Uterus (tissue), 4 donors: Measurements from ENCODE around the gene FMNL2. TPM values are rescaled to one million over a fixed set of nuclear protein-coding genes. Genes with fewer than 3 reads are reported as not detected.

ENCODE experiments used
- DNase-seq, 2 donors: peaks; one replicate each; pipeline ENCODE4 v3.0.0-alpha.2; 2019 to 2020
- H3K27ac ChIP-seq, 2 donors: fragments of 200-600 bp; sonication (generic); 1 replicate in 1 of 2; 2 replicates in 1 of 2; pipeline ENCODE4 v1.5.1; 2016 to 2018
- H3K27me3 ChIP-seq, 2 donors: fragments of 200-600 bp; sonication (generic); one replicate each; pipeline ENCODE4 v1.5.1; 2018 to 2019; ENCODE audit warnings: control low read depth in 1 of 2
- H3K36me3 ChIP-seq, 2 donors: fragments of 200-600 bp; sonication (generic); one replicate each; pipeline ENCODE4 v1.5.1; 2019; ENCODE audit warnings: control low read depth in 1 of 2
- H3K4me1 ChIP-seq, 2 donors: fragments of 200-600 bp; sonication (generic); one replicate each; pipeline ENCODE4 v1.5.1; 2018 to 2019; ENCODE audit warnings: control low read depth in 1 of 2
- H3K4me3 ChIP-seq, 2 donors: fragments of 200-600 bp; sonication (generic); 1 replicate in 1 of 2; 2 replicates in 1 of 2; pipeline ENCODE4 v1.5.1; 2018 to 2019; ENCODE audit warnings: mild to moderate bottlenecking in 1 of 2
- H3K9me3 ChIP-seq, 2 donors: fragments of 200-600 bp; sonication (generic); one replicate each; pipeline ENCODE4 v1.5.1; 2019; ENCODE audit warnings: control low read depth in 1 of 2
- CTCF ChIP-seq, 4 experiments: fragments of 200-600 bp in 2 of 4; fragments of 450-650 bp in 2 of 4; sonication (generic) in 2 of 4; IDR thresholded peaks; one replicate each; pipeline ENCODE4 v1.5.1; 2016 to 2019; ENCODE audit warnings: antibody characterized with exemption in 4 of 4, mild to moderate bottlenecking in 2 of 4, moderate library complexity in 1 of 4
- POLR2A ChIP-seq, 2 donors: fragments of 450-650 bp; IDR thresholded peaks; one replicate each; pipeline ENCODE4 v1.6.1; 2016; ENCODE audit warnings: antibody characterized with exemption in 2 of 2, mild to moderate bottlenecking in 1 of 2, moderate library complexity in 1 of 2
- intact Hi-C: fragments of 100-400 bp; cut with DNase I; formaldehyde crosslinking; loops from one replicate; pipeline ENCODE4 v1.15.1; 2023; ENCODE audit warnings: low total_unique reads
- total RNA-seq, 4 donors: library from RNA; depleted of rRNA in 3 of 4; stranded (reverse); fragments of >200 nt in 3 of 4; gene quantifications; one replicate each; pipeline versions ENCODE4 v1.1.0 to v1.2.4, GENCODE V29; 2014 to 2023
- donor health status: DM: yes; HTN: yes; CAD: no.

The FMNL2 gene
- total RNA-seq, 4 donors from 2014 or later: 10.0 to 66.9 (median 33.4) TPM

- no peaks in the 10 kb centered on the region for H3K36me3 ChIP-seq
- intact Hi-C loops: no loop called here
- no peak for DNase-seq
- no peaks in the 10 kb centered on the region for H3K9me3 ChIP-seq
- no peak for TF ChIP-seq POLR2A (IDR thresholded peaks at IDR 0.05)
- TF ChIP-seq CTCF (IDR thresholded peaks at IDR 0.05): no peak
- no peak overlapping the region for H3K4me3 ChIP-seq
- no peak overlapping the region for H3K27ac ChIP-seq
- no peaks in the 10 kb centered on the region for H3K4me1 ChIP-seq
- H3K27me3 ChIP-seq: no peaks in the 10 kb centered on the region
Measured at GRCh38 chr2:152449578-152449977, 114.6 kb downstream of the FMNL2 start.

GRCh38 chr2:152450176-152450575 is 115.2 kb downstream of the FMNL2 start:
- Histone ChIP-seq H3K36me3 (no peaks in the 10 kb centered on the region), H3K9me3 (no peaks in the 10 kb centered on the region), H3K4me1 (no peaks in the 10 kb centered on the region), H3K4me3 (no peak overlapping the region), H3K27me3 (no peaks in the 10 kb centered on the region), H3K27ac (no peak overlapping the region)
- no peak for TF ChIP-seq CTCF (IDR thresholded peaks at IDR 0.05)
- no peak for TF ChIP-seq POLR2A (IDR thresholded peaks at IDR 0.05)
- DNase-seq: no peak
- intact Hi-C loops: no loop called here

- H3K4me1 ChIP-seq: no peaks in the 10 kb centered on the region
- H3K9me3 ChIP-seq: no peaks in the 10 kb centered on the region
- no peaks in the 10 kb centered on the region for H3K27me3 ChIP-seq
- no peak for TF ChIP-seq POLR2A (IDR thresholded peaks at IDR 0.05)
- no peak for TF ChIP-seq CTCF (IDR thresholded peaks at IDR 0.05)
- no peak overlapping the region for H3K4me3 ChIP-seq
- intact Hi-C loops: no loop called here
- DNase-seq: no peak
- H3K36me3 ChIP-seq: no peaks in the 10 kb centered on the region
- H3K27ac ChIP-seq: no peak overlapping the region
Measured at GRCh38 chr2:152452256-152452973, 117.4 kb downstream of the FMNL2 start.

GRCh38 chr2:152453129-152453911 is 118.3 kb downstream of the FMNL2 start:
- intact Hi-C loops: no loop called here
- Histone ChIP-seq H3K27me3 (no peaks in the 10 kb centered on the region), H3K27ac (no peak overlapping the region), H3K4me3 (no peak overlapping the region), H3K4me1 (no peaks in the 10 kb centered on the region), H3K36me3 (no peaks in the 10 kb centered on the region), H3K9me3 (no peaks in the 10 kb centered on the region)
- no peak for TF ChIP-seq POLR2A (IDR thresholded peaks at IDR 0.05)
- TF ChIP-seq CTCF (IDR thresholded peaks at IDR 0.05): no peak
- no peak for DNase-seq

- Histone ChIP-seq H3K36me3 (no peaks in the 10 kb centered on the region), H3K4me1 (no peaks in the 10 kb centered on the region), H3K4me3 (no peak overlapping the region), H3K27me3 (no peaks in the 10 kb centered on the region), H3K9me3 (no peaks in the 10 kb centered on the region), H3K27ac (no peak overlapping the region)
- intact Hi-C loops: no loop called here
- TF ChIP-seq CTCF (IDR thresholded peaks at IDR 0.05): no peak
- no peak for TF ChIP-seq POLR2A (IDR thresholded peaks at IDR 0.05)
- DNase-seq: no peak
Measured at GRCh38 chr2:152454371-152454770, 119.4 kb downstream of the FMNL2 start.
